ENCODE measurements around the gene PARN.

PARN gene

GRCh38 chr16:14522671-14523070, 107.4 kb downstream of the PARN start:
- no peak overlapping the region for H3K27ac ChIP-seq
- H3K4me3 ChIP-seq: no peak overlapping the region
- no peak overlapping the region for H3K9ac ChIP-seq (ENCODE audit: insufficient read length)
- no peaks in the 10 kb centered on the region for H3K9me3 ChIP-seq (ENCODE audit: low read depth, low read length)
- H3K36me3 ChIP-seq (ENCODE audit: insufficient read depth, low read length): no peaks in the 10 kb centered on the region
- DNase-seq (ENCODE audit: low read depth, low spot score): no peak
- TF ChIP-seq EZH2 (IDR thresholded peaks at IDR 0.05) (no peak), FOXP2 (optimal IDR thresholded peaks at IDR 0.05; ENCODE audit: control extremely low read depth, extremely low read length, insufficient read depth) (no peak), POLR2AphosphoS5 (IDR thresholded peaks at IDR 0.05; ENCODE audit: borderline replicate concordance, low read depth, low read length) (no peak)

GRCh38 chr16:14520753-14521152, 109.3 kb downstream of the PARN start:
- Histone ChIP-seq H3K4me3 (no peak overlapping the region), H3K36me3 (ENCODE audit: insufficient read depth, low read length) (no peaks in the 10 kb centered on the region), H3K9me3 (ENCODE audit: low read depth, low read length) (no peaks in the 10 kb centered on the region), H3K9ac (ENCODE audit: insufficient read length) (no peak overlapping the region), H3K27ac (no peak overlapping the region)
- no peak for DNase-seq (ENCODE audit: low read depth, low spot score)
- TF ChIP-seq EZH2 (IDR thresholded peaks at IDR 0.05): no peak
- TF ChIP-seq FOXP2 (optimal IDR thresholded peaks at IDR 0.05; ENCODE audit: control extremely low read depth, extremely low read length, insufficient read depth): no peak

GRCh38 chr16:14514967-14515366, 115.1 kb downstream of the PARN start:
- H3K36me3 ChIP-seq (ENCODE audit: insufficient read depth, low read length): no peaks in the 10 kb centered on the region
- no peak overlapping the region for H3K27ac ChIP-seq
- no peaks in the 10 kb centered on the region for H3K9me3 ChIP-seq (ENCODE audit: low read depth, low read length)
- no peak overlapping the region for H3K4me3 ChIP-seq
- no peak for DNase-seq (ENCODE audit: low read depth, low spot score)
- TF ChIP-seq FOXP2 (optimal IDR thresholded peaks at IDR 0.05; ENCODE audit: control extremely low read depth, extremely low read length, insufficient read depth) (no peak), POLR2AphosphoS5 (IDR thresholded peaks at IDR 0.05; ENCODE audit: borderline replicate concordance, low read depth, low read length) (no peak), EZH2 (IDR thresholded peaks at IDR 0.05) (no peak)
- H3K9ac ChIP-seq (ENCODE audit: insufficient read length): no peak overlapping the region

GRCh38 chr16:14513389-14514107, 116.5 kb downstream of the PARN start:
- no peaks in the 10 kb centered on the region for H3K36me3 ChIP-seq (ENCODE audit: insufficient read depth, low read length)
- H3K9ac ChIP-seq (ENCODE audit: insufficient read length): no peak overlapping the region
- TF ChIP-seq POLR2AphosphoS5 (IDR thresholded peaks at IDR 0.05; ENCODE audit: borderline replicate concordance, low read depth, low read length) (no peak), FOXP2 (optimal IDR thresholded peaks at IDR 0.05; ENCODE audit: control extremely low read depth, extremely low read length, insufficient read depth) (no peak), EZH2 (IDR thresholded peaks at IDR 0.05) (no peak)
- no peak for DNase-seq (ENCODE audit: low read depth, low spot score)
- no peak overlapping the region for H3K27ac ChIP-seq
- no peak overlapping the region for H3K4me3 ChIP-seq
- no peaks in the 10 kb centered on the region for H3K9me3 ChIP-seq (ENCODE audit: low read depth, low read length)

- Histone ChIP-seq H3K27ac (no peak overlapping the region), H3K9ac (ENCODE audit: insufficient read length) (no peak overlapping the region), H3K36me3 (ENCODE audit: insufficient read depth, low read length) (no peaks in the 10 kb centered on the region), H3K4me3 (no peak overlapping the region), H3K9me3 (ENCODE audit: low read depth, low read length) (no peaks in the 10 kb centered on the region)
- DNase-seq (ENCODE audit: low read depth, low spot score): no peak
- TF ChIP-seq FOXP2 (optimal IDR thresholded peaks at IDR 0.05; ENCODE audit: control extremely low read depth, extremely low read length, insufficient read depth): no peak
- TF ChIP-seq POLR2AphosphoS5 (IDR thresholded peaks at IDR 0.05; ENCODE audit: borderline replicate concordance, low read depth, low read length): no peak
- no peak for TF ChIP-seq EZH2 (IDR thresholded peaks at IDR 0.05)
These were observed 118.3 kb downstream of the PARN start for GRCh38 chr16:14511800-14512135.

GRCh38 chr16:14510939-14511799, 118.9 kb downstream of the PARN start:
- Histone ChIP-seq H3K9me3 (ENCODE audit: low read depth, low read length) (no peaks in the 10 kb centered on the region), H3K36me3 (ENCODE audit: insufficient read depth, low read length) (no peaks in the 10 kb centered on the region), H3K9ac (ENCODE audit: insufficient read length) (no peak overlapping the region), H3K27ac (no peak overlapping the region), H3K4me3 (no peak overlapping the region)
- TF ChIP-seq POLR2AphosphoS5 (IDR thresholded peaks at IDR 0.05; ENCODE audit: borderline replicate concordance, low read depth, low read length): no peak
- no peak for DNase-seq (ENCODE audit: low read depth, low spot score)

GRCh38 chr16:14510581-14510938, 119.5 kb downstream of the PARN start:
- DNase-seq (ENCODE audit: low read depth, low spot score): no peak
- TF ChIP-seq POLR2AphosphoS5 (IDR thresholded peaks at IDR 0.05; ENCODE audit: borderline replicate concordance, low read depth, low read length): no peak
- no peak for TF ChIP-seq EZH2 (IDR thresholded peaks at IDR 0.05)
- no peak for TF ChIP-seq FOXP2 (optimal IDR thresholded peaks at IDR 0.05; ENCODE audit: control extremely low read depth, extremely low read length, insufficient read depth)
- Histone ChIP-seq H3K9ac (ENCODE audit: insufficient read length) (no peak overlapping the region), H3K9me3 (ENCODE audit: low read depth, low read length) (no peaks in the 10 kb centered on the region), H3K27ac (no peak overlapping the region), H3K36me3 (ENCODE audit: insufficient read depth, low read length) (no peaks in the 10 kb centered on the region), H3K4me3 (no peak overlapping the region)

GRCh38 chr16:14509675-14510132, 120.4 kb downstream of the PARN start:
- DNase-seq (ENCODE audit: low read depth, low spot score): no peak
- Histone ChIP-seq H3K4me3 (no peak overlapping the region), H3K9ac (ENCODE audit: insufficient read length) (no peak overlapping the region), H3K27ac (no peak overlapping the region), H3K36me3 (ENCODE audit: insufficient read depth, low read length) (no peaks in the 10 kb centered on the region), H3K9me3 (ENCODE audit: low read depth, low read length) (no peaks in the 10 kb centered on the region)
- no peak for TF ChIP-seq FOXP2 (optimal IDR thresholded peaks at IDR 0.05; ENCODE audit: control extremely low read depth, extremely low read length, insufficient read depth)
